Effector memory CD4-positive, alpha-beta T cell (primary cell): ENCODE data around the gene IRF2.

Source experiments
- DNase-seq, 3 donors: peaks; one replicate each; pipeline ENCODE4 v3.0.0-alpha.2; 2020
- H3K27ac ChIP-seq: 2 replicates; pipeline ENCODE4 v1.7.0; 2013; ENCODE audit warnings: mild to moderate bottlenecking, low read length, moderate library complexity; ENCODE audit not compliant: insufficient read depth, poor library complexity, severe bottlenecking
- H3K27me3 ChIP-seq: replicated peaks from 2 replicates; pipeline ENCODE4 v1.7.0; 2013; ENCODE audit warnings: mild to moderate bottlenecking, low read length; ENCODE audit not compliant: insufficient read depth, control insufficient read depth, poor library complexity, severe bottlenecking
- H3K36me3 ChIP-seq: 2 replicates; pipeline ENCODE4 v1.7.0; 2013; ENCODE audit warnings: mild to moderate bottlenecking, low read length, moderate library complexity; ENCODE audit not compliant: control insufficient read depth, insufficient read depth
- H3K4me1 ChIP-seq: 2 replicates; pipeline ENCODE4 v1.7.0; 2013; ENCODE audit warnings: low read length, mild to moderate bottlenecking; ENCODE audit not compliant: control insufficient read depth, insufficient read depth, poor library complexity, severe bottlenecking
- H3K4me3 ChIP-seq: 2 replicates; pipeline ENCODE4 v1.7.0; 2013; ENCODE audit warnings: low read length, low read depth, mild to moderate bottlenecking; ENCODE audit not compliant: insufficient read depth, poor library complexity, severe bottlenecking
- H3K9me3 ChIP-seq: 2 replicates; pipeline ENCODE4 v1.7.0; 2013; ENCODE audit warnings: mild to moderate bottlenecking, low read length, moderate library complexity; ENCODE audit not compliant: control insufficient read depth

IRF2 gene

DNA sequence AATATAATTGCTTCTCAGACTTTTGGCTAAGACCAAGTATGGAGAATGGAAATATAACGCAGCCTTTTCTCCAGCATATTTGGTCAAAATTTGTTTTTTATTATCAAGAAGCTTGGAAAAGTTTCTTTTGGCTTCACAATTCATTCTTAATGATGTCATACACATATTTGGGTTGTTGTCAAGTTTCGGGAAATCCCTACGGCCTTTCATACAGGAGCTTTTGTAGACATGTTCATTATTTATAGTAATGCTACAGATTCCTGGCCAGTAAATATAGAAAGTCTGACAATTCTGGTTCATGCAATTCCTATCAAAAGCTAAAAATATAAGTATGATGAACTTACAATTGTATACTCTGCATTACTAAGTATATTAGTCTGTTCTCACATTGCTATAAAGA lies 112.9 kb downstream of the IRF2 start:
- no peaks in the 10 kb centered on the region for H3K9me3 ChIP-seq
- H3K27me3 ChIP-seq = no peaks in the 10 kb centered on the region
- H3K27ac ChIP-seq = no peak overlapping the region
- no peak overlapping the region for H3K4me3 ChIP-seq
- no peaks in the 10 kb centered on the region for H3K4me1 ChIP-seq
- DNase-seq = no peak
- no peaks in the 10 kb centered on the region for H3K36me3 ChIP-seq

DNA sequence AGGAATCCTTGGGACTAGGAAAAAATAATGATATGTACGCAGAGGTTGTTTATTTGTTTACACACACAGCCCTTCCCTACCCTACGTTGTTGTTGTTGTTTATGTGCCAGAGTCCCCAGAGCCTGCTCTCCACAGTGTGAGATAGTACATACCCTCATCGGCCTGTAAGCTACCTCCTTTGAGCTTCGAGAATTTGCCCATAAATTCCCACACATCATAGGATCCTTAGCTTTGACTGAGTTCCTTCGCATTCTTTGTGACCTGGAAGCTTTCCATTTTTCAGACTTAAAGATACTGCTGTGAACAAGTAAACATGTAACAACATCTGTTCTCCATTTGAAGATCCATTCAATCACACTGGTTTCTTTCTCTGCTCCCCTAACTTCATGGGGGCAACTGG lies 114.5 kb downstream of the IRF2 start:
- H3K27me3 ChIP-seq = no peaks in the 10 kb centered on the region
- no peaks in the 10 kb centered on the region for H3K9me3 ChIP-seq
- peaks cover 5% of the 10 kb centered on the region for H3K4me1 ChIP-seq
- DNase-seq = no peak
- no peak overlapping the region for H3K27ac ChIP-seq
- no peak overlapping the region for H3K4me3 ChIP-seq
- no peaks in the 10 kb centered on the region for H3K36me3 ChIP-seq

DNA sequence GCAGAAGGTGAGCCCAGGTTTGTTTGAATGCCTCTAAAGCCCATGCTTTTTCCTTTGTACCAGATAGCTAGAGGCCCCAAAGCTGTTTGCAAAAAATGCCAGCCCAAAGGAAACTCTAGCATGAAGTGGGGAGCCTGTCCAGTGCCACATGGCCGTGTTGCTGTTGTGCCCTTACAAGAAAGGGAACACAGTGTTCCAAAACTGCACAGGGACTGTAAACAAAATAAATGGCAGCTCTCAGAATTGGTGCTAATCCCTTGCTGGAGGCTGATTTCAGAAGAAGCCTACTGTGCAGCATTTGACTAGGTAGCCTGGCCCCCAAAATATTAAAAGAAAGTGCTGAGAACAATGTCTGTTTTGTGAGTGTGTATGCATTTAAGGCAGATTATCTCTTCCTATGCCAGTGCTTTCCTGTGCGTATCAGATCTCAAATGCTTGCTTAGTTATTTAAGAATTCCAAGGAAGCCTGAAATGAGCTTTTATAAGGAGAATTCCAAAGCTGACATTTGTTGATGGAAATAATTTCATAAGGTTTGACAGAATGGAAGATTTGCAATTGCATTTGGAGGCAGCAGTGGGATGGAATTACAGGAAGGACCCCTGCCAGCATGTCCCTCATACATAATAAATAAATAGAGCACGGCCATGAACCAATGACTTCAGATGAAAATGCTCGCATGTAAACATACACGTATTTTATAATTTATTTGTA lies 115.7 kb downstream of the IRF2 start:
- no peak overlapping the region for H3K27ac ChIP-seq
- no peaks in the 10 kb centered on the region for H3K9me3 ChIP-seq
- H3K4me3 ChIP-seq = no peak overlapping the region
- no peak for DNase-seq
- H3K36me3 ChIP-seq = no peaks in the 10 kb centered on the region
- no peaks in the 10 kb centered on the region for H3K27me3 ChIP-seq
- H3K4me1 ChIP-seq = peaks cover 5% of the 10 kb centered on the region

GRCh38 chr4:184357772-184358171 lies 116.6 kb downstream of the IRF2 start:
- H3K36me3 ChIP-seq = no peaks in the 10 kb centered on the region
- H3K27me3 ChIP-seq = no peaks in the 10 kb centered on the region
- H3K27ac ChIP-seq = no peak overlapping the region
- no peaks in the 10 kb centered on the region for H3K9me3 ChIP-seq
- no peak overlapping the region for H3K4me3 ChIP-seq
- H3K4me1 ChIP-seq = peaks cover 5% of the 10 kb centered on the region
- no peak for DNase-seq

- no peak for DNase-seq
- no peaks in the 10 kb centered on the region for H3K27me3 ChIP-seq
- H3K27ac ChIP-seq = no peak overlapping the region
- no peak overlapping the region for H3K4me3 ChIP-seq
- H3K4me1 ChIP-seq = peaks cover 5% of the 10 kb centered on the region
- no peaks in the 10 kb centered on the region for H3K36me3 ChIP-seq
- H3K9me3 ChIP-seq = no peaks in the 10 kb centered on the region
Observed at GRCh38 chr4:184357165-184357564, 117.2 kb downstream of the IRF2 start.

DNA sequence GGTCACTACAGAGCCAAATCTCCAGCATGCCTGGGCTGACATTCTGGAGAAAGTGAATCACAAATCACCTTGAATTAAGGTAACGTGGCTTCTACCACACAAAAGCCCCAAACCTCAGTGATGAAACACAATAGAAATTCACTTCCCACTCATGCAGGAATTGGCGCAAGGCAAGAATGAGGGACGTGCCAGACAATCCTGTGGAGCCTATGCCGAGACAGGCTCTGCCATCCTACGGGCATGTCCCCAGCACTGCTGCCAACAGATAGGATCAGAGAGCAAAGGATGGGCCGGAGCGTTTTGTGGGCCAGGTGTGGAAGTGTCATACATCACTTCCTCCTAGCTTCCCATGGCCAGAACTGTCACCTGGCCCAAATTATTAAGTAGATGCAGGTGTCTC lies 118.0 kb downstream of the IRF2 start:
- no peak overlapping the region for H3K4me3 ChIP-seq
- DNase-seq = no peak

GRCh38 chr4:184355857-184356256 lies 118.5 kb downstream of the IRF2 start:
- DNase-seq = no peak
- no peak overlapping the region for H3K27ac ChIP-seq
- peaks cover 5% of the 10 kb centered on the region for H3K4me1 ChIP-seq
- no peak overlapping the region for H3K4me3 ChIP-seq
- H3K36me3 ChIP-seq = no peaks in the 10 kb centered on the region
- H3K27me3 ChIP-seq = no peaks in the 10 kb centered on the region
- H3K9me3 ChIP-seq = no peaks in the 10 kb centered on the region

More for the DNA sequence above, 118.0 kb downstream of the IRF2 start:
- no peak overlapping the region for H3K27ac ChIP-seq
- H3K27me3 ChIP-seq = no peaks in the 10 kb centered on the region
- H3K4me1 ChIP-seq = peaks cover 5% of the 10 kb centered on the region
- H3K36me3 ChIP-seq = no peaks in the 10 kb centered on the region
- H3K9me3 ChIP-seq = no peaks in the 10 kb centered on the region

DNA sequence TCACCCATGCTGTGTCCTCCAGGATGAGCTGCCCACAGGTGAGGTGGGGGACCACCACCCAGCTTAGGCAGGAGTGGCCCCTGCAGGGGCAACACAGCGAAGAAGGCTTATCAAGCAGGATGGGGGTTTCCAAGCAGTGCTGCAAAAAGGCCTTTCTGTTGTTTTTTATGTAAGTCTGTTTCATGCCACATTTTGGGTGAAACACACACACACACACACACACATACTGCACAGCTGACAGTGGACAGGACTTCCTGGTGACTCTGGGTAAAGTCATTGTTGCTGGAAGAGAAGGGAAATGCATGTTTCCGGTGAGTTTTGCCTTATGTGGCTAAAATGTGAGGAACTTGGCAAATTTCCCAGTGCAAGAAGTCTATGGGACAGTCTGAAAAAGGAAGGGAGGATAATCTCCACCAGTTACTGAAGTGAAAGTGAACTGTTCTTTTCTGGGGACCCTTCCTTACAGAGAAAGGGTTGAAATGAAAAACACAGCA lies 119.2 kb downstream of the IRF2 start:
- no peak overlapping the region for H3K4me3 ChIP-seq
- no peaks in the 10 kb centered on the region for H3K27me3 ChIP-seq
- H3K36me3 ChIP-seq = no peaks in the 10 kb centered on the region
- H3K27ac ChIP-seq = no peak overlapping the region
- no peak for DNase-seq
- H3K9me3 ChIP-seq = no peaks in the 10 kb centered on the region
- H3K4me1 ChIP-seq = peaks cover 5% of the 10 kb centered on the region

- H3K27ac ChIP-seq = no peak overlapping the region
Observed at GRCh38 chr4:184352891-184353290, 121.5 kb downstream of the IRF2 start.

DNA sequence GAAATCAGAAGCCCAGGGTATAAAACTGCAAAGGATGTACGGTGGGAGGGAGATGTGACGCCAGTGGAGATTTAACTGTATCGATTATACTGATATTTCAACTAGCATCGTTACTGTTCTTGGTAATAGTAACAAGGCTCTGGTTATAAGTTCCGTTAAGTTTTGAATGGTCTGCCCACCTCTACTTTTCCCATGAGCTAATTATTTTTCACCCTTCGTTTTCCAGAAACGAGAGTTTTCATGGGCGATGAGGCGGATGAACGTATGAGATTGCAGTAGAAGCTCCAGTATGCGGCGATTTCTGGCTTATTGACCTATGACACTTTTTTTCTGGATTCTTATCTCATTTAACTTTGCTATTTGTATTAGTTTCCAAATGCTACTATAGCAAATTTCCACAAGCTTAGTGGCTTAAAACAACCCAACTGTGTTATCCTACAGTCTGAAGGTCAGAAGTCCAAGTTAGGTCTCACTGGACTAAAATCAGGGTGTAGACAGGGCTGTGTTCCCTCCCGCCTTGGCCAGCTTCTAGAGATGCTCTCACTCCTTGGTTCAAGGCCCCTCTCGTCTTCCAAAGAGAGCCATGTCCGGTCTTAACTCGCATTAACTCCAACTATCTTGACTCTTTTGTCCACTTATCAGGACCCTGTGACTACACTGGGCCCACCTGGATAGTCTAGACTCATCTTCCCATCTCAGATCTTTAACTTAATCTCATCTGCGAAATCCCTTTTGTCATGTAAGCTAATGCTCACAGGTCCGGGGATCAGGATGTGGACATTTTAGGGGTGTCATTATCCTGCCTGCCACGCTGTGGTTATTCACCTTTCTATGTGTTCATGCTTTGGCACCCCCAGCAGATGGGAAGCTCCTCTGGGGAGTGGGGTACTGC lies 122.5 kb downstream of the IRF2 start:
- Histone ChIP-seq H3K27me3 (no peaks in the 10 kb centered on the region), H3K9me3 (no peaks in the 10 kb centered on the region), H3K4me1 (peaks cover 5% of the 10 kb centered on the region), H3K4me3 (no peak overlapping the region), H3K27ac (no peak overlapping the region), H3K36me3 (no peaks in the 10 kb centered on the region)
- DNase-seq = no peak

More at GRCh38 chr4:184352891-184353290, 121.5 kb downstream of the IRF2 start:
- H3K36me3 ChIP-seq = no peaks in the 10 kb centered on the region
- H3K9me3 ChIP-seq = no peaks in the 10 kb centered on the region
- H3K4me1 ChIP-seq = peaks cover 5% of the 10 kb centered on the region
- H3K4me3 ChIP-seq = no peak overlapping the region
- H3K27me3 ChIP-seq = no peaks in the 10 kb centered on the region
- no peak for DNase-seq
